CD1c-positive myeloid dendritic cell (primary cell): ENCODE results near the gene INSYN1.

Source experiments
- DNase-seq: peaks from one replicate; pipeline ENCODE4 v3.0.0-alpha.2; 2016; ENCODE audit errors: extremely low spot score

INSYN1 gene

GRCh38 chr15:73687351-73687750 is 65.8 kb downstream of the INSYN1 start:
- DNase-seq = no peak

DNA sequence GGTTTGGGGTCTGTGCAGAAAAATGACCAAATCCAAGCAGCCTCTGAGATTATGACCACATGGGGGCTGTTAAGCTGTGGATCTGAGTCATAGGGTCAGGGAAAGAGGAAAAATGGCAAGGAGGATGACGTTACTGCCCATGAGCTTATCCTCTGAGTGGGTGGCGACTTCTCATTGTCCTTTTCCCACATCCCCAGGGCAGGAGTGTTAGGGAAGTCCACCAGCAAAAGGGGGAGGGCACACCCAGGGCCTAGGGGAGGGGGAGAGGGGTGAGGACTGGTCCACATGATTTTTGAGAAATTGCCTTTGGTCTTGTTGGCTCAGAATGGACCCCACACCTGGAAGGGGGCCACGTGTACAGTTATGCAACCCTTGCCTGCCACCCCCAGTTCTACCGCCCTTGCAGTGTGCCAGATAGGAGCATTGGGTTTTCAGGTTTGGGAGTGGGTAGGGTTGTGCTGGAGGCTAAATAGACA is 66.3 kb downstream of the INSYN1 start:
- peak; percentile 92 for DNase-seq

DNA sequence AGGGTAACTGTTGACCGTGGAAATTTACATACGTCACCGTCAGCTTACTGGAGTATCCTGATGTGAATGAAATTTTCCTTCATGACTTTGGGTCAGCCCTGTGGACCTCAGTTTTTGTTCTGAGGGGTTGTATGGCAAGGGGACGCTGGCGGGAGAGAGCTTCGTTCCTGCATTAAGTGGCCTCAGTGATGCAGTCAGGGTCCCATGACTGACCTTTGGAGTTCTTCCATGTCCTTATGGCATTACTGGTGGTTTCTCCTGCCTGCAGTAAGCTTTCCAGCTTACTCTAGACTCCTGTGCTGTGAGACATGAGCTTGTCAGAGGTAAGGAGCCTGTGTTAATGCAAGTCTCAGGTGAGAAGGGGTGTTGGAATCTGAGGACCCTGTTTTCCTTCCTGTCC is 67.2 kb downstream of the INSYN1 start:
- DNase-seq = no peak
